Measurements from ENCODE around the gene NDST4. TPM values are rescaled to one million over a fixed set of nuclear protein-coding genes. Genes with fewer than 3 reads are reported as not detected.

NDST4 gene
- total and polyA plus RNA-seq, 2 donors (not counting 1 experiment from before 2014, with no cell fraction given), result not detected

GRCh38 chr4:115107411-115107810, 6.0 kb downstream of the NDST4 start:
- H3K9ac ChIP-seq (ENCODE audit: insufficient read depth, low read length), result no peak overlapping the region
- no peaks in the 10 kb centered on the region for H3K27me3 ChIP-seq (ENCODE audit: control insufficient read depth, insufficient read depth, low read length)
- TF ChIP-seq EZH2 (IDR thresholded peaks at IDR 0.05; ENCODE audit: low read length, missing control alignments) (no peak), CTCF (conservative IDR thresholded peaks at IDR 0.05 in 1 of 2, IDR thresholded peaks at IDR 0.05 in 1 of 2; ENCODE audit: low read depth in 1 of 2, low read length in 2 of 2) (no peak)
- no peak overlapping the region for H3K4me3 ChIP-seq (replicated peaks in 1 of 4; ENCODE audit: control extremely low read depth in 1 of 4, insufficient read depth in 1 of 4, low read depth in 3 of 4, low read length in 4 of 4)
- no peak for DNase-seq (ENCODE audit: low read depth in 2 of 2)
- no peaks in the 10 kb centered on the region for H3K79me2 ChIP-seq (ENCODE audit: control insufficient read depth, insufficient read depth, low read length)
- no peaks in the 10 kb centered on the region for H3K36me3 ChIP-seq (ENCODE audit: control insufficient read depth, insufficient read depth, low read length)
- no peaks in the 10 kb centered on the region for H3K9me3 ChIP-seq (ENCODE audit: control insufficient read depth, insufficient read depth, low read depth, low read length)
- H3K27ac ChIP-seq (ENCODE audit: insufficient read depth, low read length), result no peak overlapping the region
- no peaks in the 10 kb centered on the region for H3K4me1 ChIP-seq (ENCODE audit: control insufficient read depth, extremely low read depth, insufficient read depth, low read length)
- H2AFZ ChIP-seq (ENCODE audit: low read length), result no peak overlapping the region
- no peaks in the 10 kb centered on the region for H4K20me1 ChIP-seq (ENCODE audit: control insufficient read depth, extremely low read depth, insufficient read depth, low read length)
- no peak overlapping the region for H3K4me2 ChIP-seq (ENCODE audit: extremely low read depth, insufficient read depth, low read length)

GRCh38 chr4:115101675-115102074, 11.7 kb downstream of the NDST4 start:
- Histone ChIP-seq H4K20me1 (ENCODE audit: control insufficient read depth, extremely low read depth, insufficient read depth, low read length) (no peaks in the 10 kb centered on the region), H3K4me1 (ENCODE audit: control insufficient read depth, extremely low read depth, insufficient read depth, low read length) (no peaks in the 10 kb centered on the region), H3K27ac (ENCODE audit: insufficient read depth, low read length) (no peak overlapping the region), H3K27me3 (ENCODE audit: control insufficient read depth, insufficient read depth, low read length) (no peaks in the 10 kb centered on the region), H3K9me3 (ENCODE audit: control insufficient read depth, insufficient read depth, low read depth, low read length) (no peaks in the 10 kb centered on the region), H3K36me3 (ENCODE audit: control insufficient read depth, insufficient read depth, low read length) (no peaks in the 10 kb centered on the region), H3K4me2 (ENCODE audit: extremely low read depth, insufficient read depth, low read length) (no peak overlapping the region), H3K4me3 (replicated peaks in 1 of 4; ENCODE audit: control extremely low read depth in 1 of 4, insufficient read depth in 1 of 4, low read depth in 3 of 4, low read length in 4 of 4) (no peak overlapping the region), H3K9ac (ENCODE audit: insufficient read depth, low read length) (no peak overlapping the region), H2AFZ (ENCODE audit: low read length) (no peak overlapping the region), H3K79me2 (ENCODE audit: control insufficient read depth, insufficient read depth, low read length) (no peaks in the 10 kb centered on the region)
- DNase-seq (ENCODE audit: low read depth in 2 of 2), result no peak
- TF ChIP-seq CTCF (conservative IDR thresholded peaks at IDR 0.05 in 1 of 2, IDR thresholded peaks at IDR 0.05 in 1 of 2; ENCODE audit: low read depth in 1 of 2, low read length in 2 of 2) (no peak), EZH2 (IDR thresholded peaks at IDR 0.05; ENCODE audit: low read length, missing control alignments) (no peak)

- H3K9me3 ChIP-seq (ENCODE audit: control insufficient read depth, insufficient read depth, low read depth, low read length), result no peaks in the 10 kb centered on the region
- no peaks in the 10 kb centered on the region for H3K79me2 ChIP-seq (ENCODE audit: control insufficient read depth, insufficient read depth, low read length)
- no peak overlapping the region for H3K9ac ChIP-seq (ENCODE audit: insufficient read depth, low read length)
- H2AFZ ChIP-seq (ENCODE audit: low read length), result no peak overlapping the region
- H3K4me3 ChIP-seq (replicated peaks in 1 of 4; ENCODE audit: control extremely low read depth in 1 of 4, insufficient read depth in 1 of 4, low read depth in 3 of 4, low read length in 4 of 4), result no peak overlapping the region
- no peaks in the 10 kb centered on the region for H3K36me3 ChIP-seq (ENCODE audit: control insufficient read depth, insufficient read depth, low read length)
- no peaks in the 10 kb centered on the region for H3K4me1 ChIP-seq (ENCODE audit: control insufficient read depth, extremely low read depth, insufficient read depth, low read length)
- no peaks in the 10 kb centered on the region for H3K27me3 ChIP-seq (ENCODE audit: control insufficient read depth, insufficient read depth, low read length)
- DNase-seq (ENCODE audit: low read depth in 2 of 2), result peak; percentile 7 to 25
- TF ChIP-seq CTCF (conservative IDR thresholded peaks at IDR 0.05 in 1 of 2, IDR thresholded peaks at IDR 0.05 in 1 of 2; ENCODE audit: low read depth in 1 of 2, low read length in 2 of 2), result peak; percentile 37 to 60
- TF ChIP-seq EZH2 (IDR thresholded peaks at IDR 0.05; ENCODE audit: low read length, missing control alignments), result no peak
- H4K20me1 ChIP-seq (ENCODE audit: control insufficient read depth, extremely low read depth, insufficient read depth, low read length), result no peaks in the 10 kb centered on the region
- no peak overlapping the region for H3K27ac ChIP-seq (ENCODE audit: insufficient read depth, low read length)
- no peak overlapping the region for H3K4me2 ChIP-seq (ENCODE audit: extremely low read depth, insufficient read depth, low read length)
Measured at GRCh38 chr4:115090483-115091075, 22.8 kb downstream of the NDST4 start.
